ENCODE measurements around the gene CSF3.
"Not testable (repeated sequence)": the region's sequence is repeated elsewhere in the genome, so short reads cannot be mapped to it uniquely, and the experiment has no call there.

CSF3 gene

DNA sequence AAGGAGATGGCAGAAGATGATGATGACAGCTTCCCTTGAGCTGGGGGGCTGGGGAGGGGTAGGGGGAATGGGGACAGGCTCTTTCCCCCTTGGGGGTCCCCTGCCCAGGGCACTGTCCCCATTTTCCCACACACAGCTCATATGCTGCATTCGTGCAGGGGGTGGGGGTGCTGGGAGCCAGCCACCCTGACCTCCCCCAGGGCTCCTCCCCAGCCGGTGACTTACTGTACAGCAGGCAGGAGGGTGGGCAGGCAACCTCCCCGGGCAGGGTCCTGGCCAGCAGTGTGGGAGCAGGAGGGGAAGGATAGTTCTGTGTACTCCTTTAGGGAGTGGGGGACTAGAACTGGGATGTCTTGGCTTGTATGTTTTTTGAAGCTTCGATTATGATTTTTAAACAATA is 17.7 kb upstream of the CSF3 start:
- peaks cover 16% of the 10 kb centered on the region; the same call in 1 of the 2 replicates for H3K36me3 ChIP-seq (ENCODE audit: insufficient read depth)
- H3K4me1 ChIP-seq (ENCODE audit: low read depth, poor library complexity, severe bottlenecking): no peaks in the 10 kb centered on the region
- H3K4me2 ChIP-seq: no peak overlapping the region
- H2AFZ ChIP-seq (ENCODE audit: low read depth): no peak overlapping the region
- TF ChIP-seq, protein P1, sequence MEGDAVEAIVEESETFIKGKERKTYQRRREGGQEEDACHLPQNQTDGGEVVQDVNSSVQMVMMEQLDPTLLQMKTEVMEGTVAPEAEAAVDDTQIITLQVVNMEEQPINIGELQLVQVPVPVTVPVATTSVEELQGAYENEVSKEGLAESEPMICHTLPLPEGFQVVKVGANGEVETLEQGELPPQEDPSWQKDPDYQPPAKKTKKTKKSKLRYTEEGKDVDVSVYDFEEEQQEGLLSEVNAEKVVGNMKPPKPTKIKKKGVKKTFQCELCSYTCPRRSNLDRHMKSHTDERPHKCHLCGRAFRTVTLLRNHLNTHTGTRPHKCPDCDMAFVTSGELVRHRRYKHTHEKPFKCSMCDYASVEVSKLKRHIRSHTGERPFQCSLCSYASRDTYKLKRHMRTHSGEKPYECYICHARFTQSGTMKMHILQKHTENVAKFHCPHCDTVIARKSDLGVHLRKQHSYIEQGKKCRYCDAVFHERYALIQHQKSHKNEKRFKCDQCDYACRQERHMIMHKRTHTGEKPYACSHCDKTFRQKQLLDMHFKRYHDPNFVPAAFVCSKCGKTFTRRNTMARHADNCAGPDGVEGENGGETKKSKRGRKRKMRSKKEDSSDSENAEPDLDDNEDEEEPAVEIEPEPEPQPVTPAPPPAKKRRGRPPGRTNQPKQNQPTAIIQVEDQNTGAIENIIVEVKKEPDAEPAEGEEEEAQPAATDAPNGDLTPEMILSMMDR (conservative IDR thresholded peaks at IDR 0.05; ENCODE audit: low read depth, low read length): no peak
- H3K27me3 ChIP-seq (ENCODE audit: insufficient read depth, low read depth): no peaks in the 10 kb centered on the region
- no peaks in the 10 kb centered on the region for H3K79me2 ChIP-seq (ENCODE audit: insufficient read depth, low read depth)
- H4K20me1 ChIP-seq (ENCODE audit: insufficient read depth): no peaks in the 10 kb centered on the region
- no peak overlapping the region for H3K27ac ChIP-seq
- H3K9ac ChIP-seq: no peak overlapping the region
- no peak overlapping the region for H3K4me3 ChIP-seq (IDR thresholded peaks at IDR 0.05; ENCODE audit: insufficient read depth, low read depth, low read length)

DNA sequence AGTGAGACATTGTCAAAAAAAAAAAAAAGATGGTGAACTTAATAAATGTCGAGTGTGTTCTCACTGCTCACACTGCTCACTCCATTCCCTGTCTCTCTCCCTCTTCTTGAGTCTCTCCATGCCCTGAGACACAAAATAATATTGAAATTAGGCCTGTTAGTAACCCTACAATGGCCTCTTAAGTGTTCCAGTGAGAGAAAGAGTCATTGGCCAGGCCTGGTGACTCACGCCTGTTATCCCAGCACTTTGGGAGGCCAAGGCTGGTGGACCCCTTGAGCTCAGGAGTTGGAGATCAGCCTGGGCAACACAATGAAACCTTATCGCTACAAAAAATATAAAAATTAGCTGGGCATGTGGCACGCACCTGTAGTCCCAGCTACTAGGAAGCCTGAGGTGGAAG is 16.2 kb upstream of the CSF3 start:
- Histone ChIP-seq H3K79me2 (ENCODE audit: insufficient read depth, low read depth) (no peaks in the 10 kb centered on the region), H3K9ac (no peak overlapping the region), H3K4me1 (ENCODE audit: low read depth, poor library complexity, severe bottlenecking) (no peaks in the 10 kb centered on the region), H3K4me2 (no peak overlapping the region), H3K27me3 (ENCODE audit: insufficient read depth, low read depth) (no peaks in the 10 kb centered on the region), H3K36me3 (ENCODE audit: insufficient read depth) (peaks cover 16% of the 10 kb centered on the region; the same call in 1 of the 2 replicates), H3K4me3 (IDR thresholded peaks at IDR 0.05; ENCODE audit: insufficient read depth, low read depth, low read length) (no peak overlapping the region), H4K20me1 (ENCODE audit: insufficient read depth) (no peaks in the 10 kb centered on the region), H2AFZ (ENCODE audit: low read depth) (no peak overlapping the region), H3K27ac (no peak overlapping the region)
- TF ChIP-seq, protein P1 (conservative IDR thresholded peaks at IDR 0.05; ENCODE audit: low read depth, low read length): no peak

DNA sequence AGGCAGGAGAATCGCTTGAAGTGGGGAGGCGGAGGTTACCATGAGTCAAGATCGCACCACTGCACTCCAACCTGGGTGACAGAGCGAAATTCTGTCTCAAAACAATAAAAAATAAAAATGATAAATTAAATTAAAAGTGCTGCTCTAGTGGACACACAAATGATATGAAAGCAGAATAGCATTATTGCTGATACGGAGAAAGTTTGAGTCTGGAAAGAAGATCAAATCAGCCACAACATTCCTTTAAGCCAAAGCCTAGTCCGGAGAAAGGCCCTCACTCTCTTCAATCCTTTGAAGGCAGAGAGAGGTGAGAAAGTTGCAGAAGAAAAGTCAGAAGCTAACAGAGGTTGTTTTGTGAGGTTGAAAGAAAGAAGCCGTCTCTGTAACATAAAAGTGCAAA is 15.1 kb upstream of the CSF3 start:
- TF ChIP-seq, protein P1 (conservative IDR thresholded peaks at IDR 0.05; ENCODE audit: low read depth, low read length): no peak

DNA sequence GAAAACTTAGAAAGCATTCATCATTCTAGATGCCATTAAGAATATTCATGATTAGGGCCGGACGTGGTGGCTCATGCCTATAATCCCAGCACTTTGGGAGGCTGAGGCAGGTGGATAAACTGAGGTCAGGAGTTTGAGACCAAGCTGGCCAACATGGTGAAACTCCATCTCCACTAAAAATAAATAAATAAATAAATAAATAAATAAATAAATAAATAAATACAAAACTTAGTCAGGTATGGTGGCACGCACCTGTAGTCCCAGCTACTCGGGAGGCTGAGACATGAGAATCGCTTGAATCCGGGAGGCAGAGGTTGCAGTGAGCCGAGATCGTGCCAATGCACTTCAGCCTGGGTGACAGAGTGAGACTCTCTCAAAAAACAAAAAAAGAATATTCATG is 13.9 kb upstream of the CSF3 start:
- H3K36me3 ChIP-seq (ENCODE audit: insufficient read depth); H4K20me1 ChIP-seq (ENCODE audit: insufficient read depth); H3K27me3 ChIP-seq (ENCODE audit: insufficient read depth, low read depth); H3K4me3 ChIP-seq (IDR thresholded peaks at IDR 0.05; ENCODE audit: insufficient read depth, low read depth, low read length); H3K27ac ChIP-seq; H3K9ac ChIP-seq; H3K4me1 ChIP-seq (ENCODE audit: low read depth, poor library complexity, severe bottlenecking); H3K79me2 ChIP-seq (ENCODE audit: insufficient read depth, low read depth); H2AFZ ChIP-seq (ENCODE audit: low read depth); H3K4me2 ChIP-seq: not testable (repeated sequence)

More for the DNA sequence above, 15.1 kb upstream of the CSF3 start:
- Histone ChIP-seq H3K4me3 (IDR thresholded peaks at IDR 0.05; ENCODE audit: insufficient read depth, low read depth, low read length) (no peak overlapping the region), H3K9ac (no peak overlapping the region), H3K27me3 (ENCODE audit: insufficient read depth, low read depth) (no peaks in the 10 kb centered on the region), H3K36me3 (ENCODE audit: insufficient read depth) (peaks cover 8% of the 10 kb centered on the region; the same call in 1 of the 2 replicates), H3K79me2 (ENCODE audit: insufficient read depth, low read depth) (no peaks in the 10 kb centered on the region), H3K27ac (no peak overlapping the region), H2AFZ (ENCODE audit: low read depth) (no peak overlapping the region), H3K4me2 (no peak overlapping the region), H3K4me1 (ENCODE audit: low read depth, poor library complexity, severe bottlenecking) (no peaks in the 10 kb centered on the region), H4K20me1 (ENCODE audit: insufficient read depth) (no peaks in the 10 kb centered on the region)

DNA sequence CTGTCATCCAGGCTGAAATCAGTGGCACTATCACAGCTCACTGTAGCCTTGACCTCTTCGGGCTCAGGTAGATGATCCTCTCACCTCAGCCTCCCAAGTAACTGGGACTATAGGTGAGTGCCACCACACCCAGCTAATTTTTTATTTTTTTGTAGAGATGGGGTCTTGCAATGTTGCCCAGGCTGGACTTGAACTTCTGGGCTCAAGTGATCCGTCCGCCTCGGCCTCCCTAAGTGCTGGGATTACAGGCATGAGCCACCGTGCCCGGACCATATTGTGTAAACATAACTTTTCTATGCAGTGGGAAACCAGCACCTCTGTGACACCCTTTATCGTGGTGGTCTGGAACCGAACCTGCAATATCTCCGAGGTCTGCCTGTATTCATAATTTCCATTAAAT is 11.2 kb upstream of the CSF3 start:
- Histone ChIP-seq H3K36me3 (ENCODE audit: insufficient read depth) (no peaks in the 10 kb centered on the region), H4K20me1 (ENCODE audit: insufficient read depth) (no peaks in the 10 kb centered on the region), H3K27ac (no peak overlapping the region), H3K4me2 (no peak overlapping the region), H2AFZ (ENCODE audit: low read depth) (no peak overlapping the region), H3K4me1 (ENCODE audit: low read depth, poor library complexity, severe bottlenecking) (no peaks in the 10 kb centered on the region), H3K79me2 (ENCODE audit: insufficient read depth, low read depth) (no peaks in the 10 kb centered on the region), H3K27me3 (ENCODE audit: insufficient read depth, low read depth) (no peaks in the 10 kb centered on the region), H3K9ac (no peak overlapping the region), H3K4me3 (IDR thresholded peaks at IDR 0.05; ENCODE audit: insufficient read depth, low read depth, low read length) (no peak overlapping the region)
- TF ChIP-seq, protein P1 (conservative IDR thresholded peaks at IDR 0.05; ENCODE audit: low read depth, low read length): no peak

All from KMS-11 (cell line).